HL-60 (cell line): ENCODE results near the gene DEDD.
"Not testable (repeated sequence)": the region's sequence is repeated elsewhere in the genome, so short reads cannot be mapped to it uniquely, and the experiment has no call there.

ENCODE experiments used
- DNase-seq, 2 experiments: peaks; one replicate each; pipeline ENCODE4 v3.0.0-alpha.2; 2010 to 2020; ENCODE audit warnings: low read depth in 1 of 2, low spot score in 1 of 2
- H3K27ac ChIP-seq: fragments of 250-450 bp; sonication (Bioruptor Pico); replicated peaks from 2 replicates; pipeline ENCODE4 v1.5.1; 2020; ENCODE audit warnings: mild to moderate bottlenecking, moderate library complexity
- H3K27me3 ChIP-seq: fragments of 250-450 bp; sonication (Bioruptor Pico); 2 replicates; pipeline ENCODE4 v1.5.1; 2021; ENCODE audit warnings: mild to moderate bottlenecking, moderate library complexity; ENCODE audit not compliant: insufficient read depth, poor library complexity, severe bottlenecking
- H3K4me3 ChIP-seq: replicated peaks from 2 replicates; pipeline ENCODE4 v1.5.1; 2011; ENCODE audit warnings: mild to moderate bottlenecking, control low read depth, low read length; ENCODE audit not compliant: insufficient read depth
- CTCF ChIP-seq: IDR thresholded peaks from one replicate; pipeline ENCODE4 v1.5.1; 2011; ENCODE audit warnings: low read length, control low read depth, inconsistent platforms; ENCODE audit not compliant: insufficient read depth
- GABPA ChIP-seq: IDR thresholded peaks from 2 replicates; pipeline ENCODE4 v1.6.1; 2012; ENCODE audit warnings: low read depth
- POLR2AphosphoS5 ChIP-seq: IDR thresholded peaks from 2 replicates; pipeline ENCODE4 v1.6.1; 2012; ENCODE audit warnings: low read depth
- REST ChIP-seq: IDR thresholded peaks from 2 replicates; pipeline ENCODE4 v1.6.1; 2012; ENCODE audit warnings: low read depth; ENCODE audit not compliant: insufficient replicate concordance
- SPI1 ChIP-seq: IDR thresholded peaks from 2 replicates; pipeline ENCODE4 v1.6.1; 2012; ENCODE audit warnings: low read depth, mild to moderate bottlenecking, borderline replicate concordance

The DEDD gene

DNA sequence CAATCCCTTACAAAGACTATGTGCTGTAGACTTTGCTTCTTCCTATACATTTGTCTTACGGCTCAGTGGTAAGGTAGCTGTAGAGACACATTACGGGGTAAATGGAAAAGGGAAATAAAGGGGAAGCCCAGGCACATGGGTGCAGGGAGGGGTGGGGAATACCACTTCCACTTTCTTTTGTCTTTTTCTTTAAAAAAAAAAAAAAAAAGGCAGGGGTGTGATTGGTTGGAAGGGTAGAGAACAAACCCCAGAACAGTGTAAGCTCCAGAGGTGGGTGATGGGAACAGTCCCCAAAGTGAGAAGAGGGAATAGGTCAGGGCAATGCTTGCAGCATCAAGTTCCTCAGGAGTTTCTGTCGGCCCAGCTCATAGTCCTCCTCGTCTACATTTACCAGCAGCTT lies 10.6 kb downstream of the DEDD start:
- peak overlapping the region; percentile 58 for H3K27ac ChIP-seq
- no peak overlapping the region for H3K4me3 ChIP-seq
- H3K27me3 ChIP-seq = no peaks in the 10 kb centered on the region

DNA sequence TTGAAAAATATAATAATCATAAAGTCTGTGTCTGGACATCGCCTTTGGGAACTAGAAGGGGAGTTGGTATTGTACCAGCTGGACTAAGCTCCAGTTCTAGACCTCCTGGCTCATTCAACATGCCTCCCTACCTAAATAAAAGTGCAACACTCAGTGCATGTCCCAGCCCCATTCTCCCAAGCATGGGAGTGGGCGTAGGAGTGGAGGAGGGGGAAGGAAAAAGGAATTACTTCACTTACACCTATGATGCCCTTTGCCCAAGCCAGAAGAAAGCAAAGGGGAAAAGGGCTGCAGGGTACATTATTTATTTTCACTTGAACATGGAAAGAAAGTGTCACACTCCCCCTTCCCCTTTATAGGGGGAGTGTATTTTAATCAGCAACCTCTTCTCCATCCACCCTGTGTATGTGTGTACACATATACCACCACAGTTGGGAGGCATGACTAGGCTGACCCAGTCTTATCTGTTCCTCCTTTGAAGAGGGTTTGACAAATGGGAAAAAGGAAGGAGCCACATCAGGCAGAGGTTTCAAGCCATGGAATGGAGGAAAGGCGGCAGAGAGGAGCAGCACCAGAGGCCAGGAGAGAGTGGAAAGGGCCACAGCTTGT lies 11.3 kb downstream of the DEDD start:
- peak in 1 of 2 experiments; percentile 42 for DNase-seq
- no peaks in the 10 kb centered on the region for H3K27me3 ChIP-seq
- H3K4me3 ChIP-seq = no peak overlapping the region
- H3K27ac ChIP-seq = peak overlapping the region; percentile 58
- TF ChIP-seq GABPA = no peak

More for the DNA sequence above, 10.6 kb downstream of the DEDD start:
- DNase-seq = peak in 1 of 2 experiments; percentile 75
- TF ChIP-seq POLR2AphosphoS5 (no peak; the same call in 1 of the 2 replicates), REST (no peak), CTCF (no peak), SPI1 (peak; percentile 93), GABPA (0 out of 2 replicates have a peak, but pooled peaks have one; percentile 27)

- Histone ChIP-seq H3K27ac (no peak overlapping the region), H3K4me3 (no peak overlapping the region), H3K27me3 (no peaks in the 10 kb centered on the region)
- peak; percentile 53 to 65 for DNase-seq
- TF ChIP-seq CTCF (peak; percentile 17), SPI1 (no peak), REST (no peak), POLR2AphosphoS5 (no peak; the same call in 1 of the 2 replicates), GABPA (no peak)
These were observed 13.2 kb downstream of the DEDD start for GRCh38 chr1:161119092-161119903.

- no peaks in the 10 kb centered on the region for H3K27me3 ChIP-seq
- DNase-seq = peak; percentile 83 to 85
- TF ChIP-seq CTCF (no peak), SPI1 (no peak), GABPA (peak; percentile 84), REST (peak; percentile 67), POLR2AphosphoS5 (peak; percentile 91)
- H3K27ac ChIP-seq = peak within 1 kb of the TSS; percentile 84
- peak within 1 kb of the TSS; percentile 98 for H3K4me3 ChIP-seq
These were observed 14.5 kb downstream of the DEDD start, which contains the start of the genes NIT1 and PFDN2 for GRCh38 chr1:161117759-161118581. Gene NIT1 (plus strand): TSS chr1:161118105. CDS start chr1:161118177, 72 bp downstream. Gene PFDN2 (minus strand): TSS chr1:161118037. CDS start chr1:161118026, 11 bp downstream.

DNA sequence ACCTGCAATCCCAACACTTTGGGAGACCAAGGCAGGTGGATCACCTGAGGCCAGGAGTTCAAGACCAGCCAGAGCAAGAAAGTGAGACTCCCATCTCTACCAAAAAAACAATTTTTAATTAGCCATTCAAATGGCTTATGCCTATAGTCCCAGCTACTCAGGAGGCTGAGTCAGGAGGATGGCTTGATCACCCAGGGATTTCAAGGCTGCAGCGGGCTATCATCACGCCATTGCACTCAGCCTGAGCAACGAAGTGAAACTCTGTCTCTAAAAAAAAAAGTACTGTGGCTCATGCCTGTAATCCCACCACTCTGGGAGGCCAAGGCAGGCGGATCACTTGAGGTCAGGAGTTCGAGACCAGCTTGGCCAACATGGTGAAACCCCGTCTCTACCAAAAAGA lies 16.5 kb downstream of the DEDD start:
- not testable (repeated sequence) for H3K27me3 ChIP-seq, H3K4me3 ChIP-seq, DNase-seq
- peak overlapping the region; percentile 84; the same call in 1 of the 2 replicates for H3K27ac ChIP-seq
